GM18951 (cell line): ENCODE data around the gene FOXD1.
"Not testable (repeated sequence)": the region's sequence is repeated elsewhere in the genome, so short reads cannot be mapped to it uniquely, and the experiment has no call there.

ENCODE experiments used
- POLR2A ChIP-seq: IDR thresholded peaks from 4 replicates; pipeline ENCODE4 v1.6.1; 2011; ENCODE audit warnings: mild to moderate bottlenecking; ENCODE audit not compliant: insufficient read length, insufficient read depth; ENCODE audit errors: extremely low read depth
- in situ Hi-C: fragments of 300-500 bp; cut with MboI; formaldehyde crosslinking; loops from one replicate; pipeline ENCODE4 v1.12.0; 2022; ENCODE audit warnings: low sequenced_read_pairs, mixed read lengths, inconsistent platforms; ENCODE audit not compliant: unreplicated experiment

The FOXD1 gene

DNA sequence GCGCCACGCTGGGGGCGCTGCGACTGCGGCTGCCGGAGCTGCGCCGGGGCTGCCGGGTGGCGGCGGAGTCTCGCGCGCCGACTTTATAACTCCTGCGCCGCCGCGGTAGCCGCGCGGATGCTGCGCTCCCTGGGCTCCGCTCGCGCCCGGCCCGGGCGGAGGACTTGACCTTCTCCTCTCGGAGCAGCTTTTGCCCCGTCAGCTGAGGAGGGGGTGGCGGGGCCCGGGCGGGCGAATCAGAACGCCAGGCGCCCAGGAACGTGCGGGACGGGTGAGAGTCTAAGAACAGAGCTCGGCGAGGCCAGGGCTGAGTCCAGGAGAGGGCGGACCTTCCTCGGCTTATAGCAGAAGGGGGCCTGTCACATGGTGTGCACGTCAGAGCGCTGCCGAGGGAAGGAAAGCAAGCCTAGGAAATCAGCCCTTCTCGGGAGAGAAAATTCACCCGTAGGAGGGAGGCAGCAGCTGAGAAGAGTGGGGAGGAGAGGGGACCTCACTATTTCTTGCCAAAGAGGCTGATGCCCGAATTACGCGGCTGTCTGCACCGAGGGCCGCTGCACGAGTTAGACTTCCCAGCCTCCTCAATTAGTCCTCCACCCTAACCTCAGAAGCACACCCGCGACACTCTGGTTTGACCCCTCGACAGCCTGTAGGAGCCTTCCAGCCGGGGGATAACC lies at the start of gene FOXD1:
Gene FOXD1 (minus strand): TSS at position 315 of the 674 bp plus-strand sequence. CDS start 415 bp downstream, outside the sequence.
- in situ Hi-C loops: loop anchor here (10.0 kb wide), 1 partner anchor 144 kb away; no protein-coding TSS in a partner anchor
- no peak for TF ChIP-seq POLR2A

DNA sequence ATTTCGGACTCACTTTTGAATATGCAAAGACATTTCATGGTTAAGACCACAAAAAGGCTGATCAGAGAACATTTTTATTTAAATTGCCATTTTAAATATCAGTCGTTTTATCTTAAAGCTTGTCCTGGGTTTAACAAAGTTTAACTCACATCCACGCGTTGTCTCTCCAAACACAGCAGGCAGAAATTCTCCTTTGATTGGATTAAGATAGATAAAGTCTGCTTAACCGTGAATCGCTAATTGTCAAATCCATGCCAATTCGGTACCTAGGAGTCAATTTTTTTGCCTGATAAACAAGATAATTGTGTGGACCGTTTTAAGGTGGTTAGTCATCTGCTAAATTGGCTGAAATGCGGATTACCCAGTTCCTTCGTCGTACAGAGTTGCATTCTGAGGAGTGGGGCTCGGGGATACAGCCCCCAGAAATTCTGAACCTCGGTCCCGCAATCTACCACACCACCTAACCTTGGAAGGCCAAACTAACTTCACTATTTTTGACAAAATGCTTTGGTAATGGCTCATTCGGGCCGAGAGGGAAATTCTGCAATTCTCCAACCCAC lies 49.0 kb upstream of the FOXD1 start:
- in situ Hi-C loops: no loop called here
- no peak for TF ChIP-seq POLR2A

DNA sequence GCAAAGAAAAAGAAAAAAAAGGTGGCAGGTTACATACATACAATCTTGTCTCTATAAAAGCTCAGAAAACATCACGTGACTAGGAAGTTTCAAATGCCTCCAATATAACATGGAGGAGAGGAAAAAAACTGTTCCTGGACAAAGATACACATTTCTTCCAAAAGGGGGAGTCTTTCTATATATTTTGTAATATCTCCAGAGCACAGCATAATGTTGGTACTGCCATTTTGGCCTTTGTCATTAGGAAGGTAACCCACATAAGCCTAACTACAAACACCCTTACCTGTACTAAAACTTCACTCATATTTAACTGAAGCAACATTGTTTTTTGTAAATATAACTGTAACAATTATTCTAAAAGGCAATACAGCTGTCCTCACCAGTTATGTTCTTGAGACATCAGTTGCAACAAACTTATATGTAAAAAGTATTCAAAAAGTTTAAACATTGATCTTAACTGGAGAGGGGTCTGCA lies 48.4 kb upstream of the FOXD1 start:
- in situ Hi-C loops: no loop called here
- TF ChIP-seq POLR2A: no peak

DNA sequence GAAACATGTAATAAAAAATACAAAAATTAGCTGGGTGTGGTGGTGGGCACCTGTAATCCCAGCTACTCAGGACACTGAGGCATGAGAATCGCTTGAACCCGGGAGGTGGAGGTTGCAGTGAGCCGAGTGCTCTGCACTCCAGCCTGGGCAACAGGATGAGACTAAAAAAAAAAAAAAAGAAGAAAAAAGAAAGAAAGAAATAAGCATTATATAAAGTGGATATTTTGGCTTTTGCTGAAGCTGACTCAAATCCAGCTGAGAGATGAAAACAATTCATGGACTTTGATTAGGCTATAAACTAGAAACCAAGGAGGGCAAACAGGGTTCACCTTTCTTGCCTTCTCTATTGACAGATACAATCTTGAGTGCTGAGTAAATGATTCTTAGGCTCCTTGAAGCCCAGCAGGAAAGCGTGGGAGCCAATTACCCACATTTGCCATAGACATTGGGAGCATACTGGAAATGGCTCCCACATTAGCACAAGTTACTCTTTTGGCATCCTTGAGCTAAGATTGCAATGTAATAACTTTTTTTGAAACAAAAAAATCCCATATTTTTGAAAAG lies 47.3 kb upstream of the FOXD1 start:
- no peak for TF ChIP-seq POLR2A
- in situ Hi-C loops: no loop called here

DNA sequence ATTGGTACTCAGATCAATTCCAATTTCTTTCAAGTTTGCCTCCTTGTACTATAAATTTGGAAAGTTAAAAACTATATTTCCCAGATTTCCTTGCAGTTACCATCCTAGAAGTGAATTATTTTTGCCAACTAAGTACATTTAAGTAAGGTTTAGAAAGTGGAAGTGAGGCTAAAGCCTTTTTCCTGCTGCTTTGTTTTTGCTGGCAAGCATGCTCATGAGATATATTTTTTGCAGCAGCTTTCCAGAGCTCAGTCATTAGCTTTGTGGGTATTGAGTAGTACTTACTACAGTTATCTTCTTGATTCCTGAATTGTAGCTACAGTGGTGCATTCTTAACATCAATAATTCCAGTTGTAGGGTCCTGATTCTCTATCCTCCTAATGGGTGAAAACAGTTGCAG lies 46.1 kb upstream of the FOXD1 start:
- in situ Hi-C loops: no loop called here
- no peak for TF ChIP-seq POLR2A

DNA sequence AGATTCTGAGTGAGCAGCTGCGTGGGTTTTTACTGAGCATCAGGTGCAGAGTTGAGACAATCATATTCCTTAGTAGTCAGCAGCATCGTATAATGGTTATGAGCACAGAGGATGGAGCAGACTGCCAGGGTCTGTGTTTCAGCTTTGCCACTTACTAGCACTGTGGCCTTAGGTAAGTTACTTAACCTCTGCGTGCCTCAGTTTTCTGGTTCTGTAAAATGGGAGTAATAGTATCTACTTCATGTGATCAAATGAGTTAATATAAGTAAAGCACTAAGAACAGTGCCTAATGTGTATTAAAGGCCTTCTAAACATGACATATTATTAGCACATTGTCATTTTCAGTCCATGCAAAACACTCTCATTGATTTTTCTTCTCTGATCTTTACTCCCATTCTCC lies 44.8 kb upstream of the FOXD1 start:
- no peak for TF ChIP-seq POLR2A
- in situ Hi-C loops: no loop called here

DNA sequence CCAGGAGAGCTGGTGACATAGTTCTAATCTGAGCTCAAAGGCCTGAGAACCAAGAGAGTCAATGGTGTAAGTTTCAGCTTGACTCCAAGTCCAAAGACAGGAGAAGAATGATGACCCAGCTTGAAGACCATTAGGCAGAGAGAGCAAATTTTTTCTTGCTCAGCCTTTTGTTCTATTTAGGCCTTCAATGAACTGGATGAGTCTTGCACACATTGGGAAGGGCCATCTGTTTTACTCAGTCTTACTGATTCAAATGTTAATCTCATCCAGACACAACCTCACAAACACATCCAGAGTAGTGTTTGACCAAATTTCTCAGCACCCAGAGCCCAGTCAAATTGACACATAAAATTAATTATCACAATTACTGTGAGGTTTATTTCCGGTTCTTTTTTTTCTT lies 42.6 kb upstream of the FOXD1 start:
- in situ Hi-C loops: no loop called here
- no peak for TF ChIP-seq POLR2A

DNA sequence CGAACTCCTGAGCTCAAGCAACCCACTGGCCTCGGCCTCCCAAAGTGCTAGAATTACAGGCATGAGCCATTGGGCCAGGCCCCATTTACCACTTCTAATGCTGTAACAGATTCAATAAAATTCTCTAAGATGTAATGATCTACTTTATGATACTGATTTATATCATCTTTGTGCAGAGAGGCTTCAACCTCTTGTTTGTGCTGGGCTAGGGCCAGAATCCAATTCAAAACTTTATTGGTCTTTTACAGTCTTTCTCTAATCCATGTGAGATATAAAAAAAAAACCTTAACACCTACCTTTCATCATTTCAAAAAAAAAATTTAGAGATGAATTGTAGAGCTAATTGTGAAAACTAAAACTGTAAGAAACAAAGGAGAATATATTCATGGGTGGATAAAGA lies 41.5 kb upstream of the FOXD1 start:
- TF ChIP-seq POLR2A: no peak
- in situ Hi-C loops: no loop called here

DNA sequence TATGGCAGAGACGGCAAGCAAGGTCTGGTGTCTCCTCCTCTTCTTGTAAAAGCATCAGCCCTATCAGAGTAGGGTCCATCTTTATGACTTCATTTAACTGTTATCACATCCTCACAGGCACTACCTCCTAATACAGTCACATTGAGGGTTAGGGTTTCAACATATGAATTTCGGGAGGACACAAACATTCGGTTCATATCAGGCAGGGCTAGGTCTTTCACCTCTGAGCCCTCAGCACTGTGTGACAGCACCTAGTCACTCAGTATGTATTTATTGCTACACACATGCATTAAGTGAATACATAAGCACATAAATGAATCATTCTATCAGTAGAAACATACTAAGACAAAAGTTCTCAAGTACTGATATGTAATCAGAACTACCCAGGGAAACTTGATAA lies 40.2 kb upstream of the FOXD1 start:
- in situ Hi-C loops: no loop called here

DNA sequence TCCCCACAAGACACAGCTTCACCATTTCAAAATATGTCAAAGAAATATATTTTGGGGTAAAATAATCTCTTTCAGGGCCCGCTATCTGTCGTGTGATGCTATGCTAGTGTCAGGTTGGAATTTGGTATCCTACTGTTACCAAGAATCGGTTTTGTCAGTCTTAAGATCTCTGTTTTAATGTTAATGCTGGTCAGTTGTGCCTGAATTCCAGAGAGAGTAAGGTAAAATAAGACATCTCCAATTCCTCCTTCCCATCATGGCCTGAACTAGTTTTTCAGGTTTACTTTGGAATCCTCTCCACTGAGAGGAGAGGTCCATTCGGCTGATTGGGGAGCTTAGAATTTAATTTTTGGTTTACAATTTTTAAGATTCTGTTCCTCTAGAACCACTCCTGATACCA lies 39.2 kb upstream of the FOXD1 start:
- in situ Hi-C loops: no loop called here
- TF ChIP-seq POLR2A: no peak

More for the DNA sequence above, 40.2 kb upstream of the FOXD1 start:
- TF ChIP-seq POLR2A: no peak

DNA sequence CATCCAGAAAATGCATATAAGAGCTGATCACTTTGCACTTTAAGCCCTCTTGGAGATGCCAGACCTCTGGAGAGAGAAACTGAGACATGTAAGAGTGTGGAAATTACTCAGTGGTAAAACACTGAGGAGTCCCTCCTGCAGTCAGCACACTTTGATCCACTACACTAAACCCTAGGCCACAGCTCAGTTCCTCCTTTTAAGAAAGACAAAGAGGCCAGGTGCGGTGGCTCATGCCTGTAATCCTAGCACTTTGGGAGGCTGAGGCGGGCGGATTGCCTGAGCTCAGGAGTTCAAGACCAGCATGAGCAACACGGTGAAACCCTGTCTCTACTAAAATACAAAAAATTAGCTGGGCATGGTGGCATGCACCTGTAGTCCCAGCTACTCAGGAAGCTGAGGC lies 38.7 kb upstream of the FOXD1 start:
- in situ Hi-C loops: not testable (repeated sequence)

DNA sequence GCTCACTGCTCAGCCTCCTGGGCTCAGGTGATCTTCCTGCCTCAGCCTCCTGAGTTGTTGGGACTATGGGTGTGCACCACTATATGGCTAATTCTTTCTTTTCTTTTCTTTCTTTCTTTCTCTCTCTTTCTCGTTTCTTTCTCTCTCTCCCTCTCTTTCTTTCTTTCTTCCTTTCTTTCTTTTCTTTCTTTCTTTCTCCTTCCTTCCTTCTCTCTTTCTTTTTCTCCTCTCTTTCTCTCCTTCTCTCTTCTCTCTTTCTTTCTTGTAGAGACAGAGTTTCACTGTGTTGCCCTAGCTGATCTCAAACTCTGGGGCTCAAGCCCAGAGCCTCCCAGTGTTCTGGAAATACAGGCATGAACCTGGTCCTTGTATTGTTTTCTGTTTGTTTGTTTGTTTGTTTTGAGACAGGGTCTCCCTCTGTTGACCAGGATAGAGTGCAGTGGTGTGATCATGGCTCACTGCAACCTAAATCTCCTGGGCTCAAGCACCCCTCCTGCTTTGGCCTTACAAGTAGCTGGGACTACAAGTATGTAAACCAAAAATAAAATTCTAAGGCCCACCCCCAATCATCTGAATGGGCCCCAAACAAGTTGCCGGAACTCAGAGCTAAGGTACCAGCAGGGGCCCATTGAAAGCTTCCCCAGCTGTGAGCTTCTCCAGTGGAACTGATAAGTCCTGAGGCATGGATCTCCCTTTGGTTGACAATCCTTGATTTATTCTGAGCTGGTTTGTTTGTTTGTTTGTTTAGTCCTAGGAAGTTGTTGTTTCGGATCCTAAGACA lies 37.7 kb upstream of the FOXD1 start:
- TF ChIP-seq POLR2A: no peak
- in situ Hi-C loops: no loop called here

DNA sequence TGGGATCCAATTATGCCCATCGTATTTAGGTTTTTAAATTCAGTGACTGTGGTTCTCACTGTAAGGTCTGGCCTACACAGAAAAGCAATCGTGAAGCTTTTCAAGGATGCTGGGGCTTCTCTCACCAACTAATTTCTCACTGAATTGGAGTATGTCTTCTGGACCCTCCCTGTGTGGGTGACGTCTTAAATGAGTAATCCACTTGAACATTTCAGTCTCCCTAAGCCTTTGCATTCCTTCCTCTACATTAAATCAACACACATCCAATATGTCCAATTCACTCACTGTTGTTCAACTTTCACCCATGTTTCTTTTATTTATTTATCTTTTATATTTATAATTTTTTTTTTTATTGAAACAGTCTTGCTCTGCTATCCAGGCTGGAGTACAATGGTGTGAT lies 37.1 kb upstream of the FOXD1 start:
- TF ChIP-seq POLR2A: no peak
- in situ Hi-C loops: no loop called here

DNA sequence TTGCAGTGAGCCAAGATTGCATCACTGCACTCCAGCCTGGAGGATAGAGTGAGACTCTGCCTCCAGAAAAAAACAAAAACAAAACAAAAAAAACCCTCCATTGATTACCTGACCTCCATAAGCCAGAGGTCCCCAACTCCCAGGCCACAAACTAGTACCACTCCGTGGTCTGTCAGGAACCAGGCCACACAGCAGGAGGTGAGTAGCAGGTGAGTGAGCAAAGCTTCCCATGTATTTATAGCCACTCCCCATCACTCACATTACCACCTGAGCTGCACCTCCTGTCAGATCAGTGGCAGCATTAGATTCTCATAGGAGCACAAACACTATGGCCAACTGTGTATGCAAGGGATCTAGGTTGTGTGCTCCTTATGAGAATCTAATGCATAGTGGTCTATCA lies 35.9 kb upstream of the FOXD1 start:
- in situ Hi-C loops: no loop called here
- TF ChIP-seq POLR2A: no peak

DNA sequence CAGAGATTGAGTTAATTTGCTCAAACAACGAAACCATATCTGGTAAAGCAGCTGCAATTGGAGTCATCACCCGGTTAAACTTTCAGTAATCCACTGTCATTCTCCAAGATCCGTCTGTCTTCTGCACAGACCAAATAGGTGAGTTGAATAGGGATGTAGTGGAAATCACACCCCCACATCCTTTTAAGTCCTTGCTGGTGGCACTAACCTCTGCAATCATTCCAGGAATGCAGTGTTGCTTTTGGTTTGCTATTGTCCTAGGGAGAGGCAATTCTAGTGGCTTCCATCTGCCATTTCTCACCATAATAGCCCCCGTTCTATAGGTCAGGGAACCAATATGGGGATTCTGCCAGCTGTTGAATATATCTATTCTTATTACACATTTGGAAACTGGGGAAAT lies 35.1 kb upstream of the FOXD1 start:
- TF ChIP-seq POLR2A: no peak
- in situ Hi-C loops: no loop called here
